Globus pallidus (tissue), 1 donor: Measurements from ENCODE around the gene PSMC6.

Source experiments
- DNase-seq: peaks from one replicate; pipeline ENCODE4 v3.0.0-alpha.2; 2015; ENCODE audit warnings: low spot score

The PSMC6 gene

GRCh38 chr14:52706724-52707706 is at the start of gene PSMC6:
Gene PSMC6, plus strand, starts transcription at chr14:52707200. Its CDS starts 20 bp downstream, at chr14:52707220.
- DNase-seq = peak; percentile 93

GRCh38 chr14:52660325-52660724 is 46.7 kb upstream of the PSMC6 start:
- DNase-seq = no peak

DNA sequence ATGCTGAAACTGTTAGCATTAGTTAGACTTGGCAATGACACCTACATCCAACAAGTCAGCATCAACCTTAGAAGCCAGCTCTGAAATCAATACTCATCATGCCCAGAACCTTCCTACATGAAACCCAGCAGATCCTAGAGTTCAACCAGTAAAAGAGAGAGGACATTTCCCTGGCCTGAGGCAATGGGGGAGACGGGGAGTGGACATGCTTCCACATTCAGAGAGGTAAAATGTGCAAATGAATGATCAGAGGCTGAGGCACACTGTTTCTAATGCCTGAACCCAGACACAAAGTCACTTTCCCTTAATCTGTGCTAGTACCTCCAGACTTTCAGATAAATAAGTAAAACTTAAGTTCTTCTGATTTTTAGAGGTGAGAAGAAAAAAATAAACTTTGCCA is 46.2 kb upstream of the PSMC6 start:
- no peak for DNase-seq

DNA sequence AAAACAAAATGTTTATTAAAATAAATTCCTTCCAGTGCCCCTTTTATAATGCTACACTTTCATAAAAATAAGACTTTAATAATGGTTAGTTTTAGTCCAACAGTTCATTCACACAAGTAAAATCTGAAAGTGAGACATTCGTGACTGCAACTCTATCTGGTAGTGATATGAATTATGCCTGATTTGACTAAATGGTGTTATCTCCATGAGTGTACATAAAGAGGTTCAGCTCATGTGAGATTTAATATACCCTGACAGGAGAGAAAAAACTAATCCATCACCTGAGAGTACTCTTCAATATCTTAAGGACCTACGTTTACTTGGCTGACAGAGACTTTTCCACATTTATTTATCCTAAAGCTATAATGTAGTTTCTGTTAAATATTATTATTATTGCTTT is 45.7 kb upstream of the PSMC6 start:
- DNase-seq = no peak

- DNase-seq = no peak
Observed at GRCh38 chr14:52663850-52664249, 43.1 kb upstream of the PSMC6 start.

DNA sequence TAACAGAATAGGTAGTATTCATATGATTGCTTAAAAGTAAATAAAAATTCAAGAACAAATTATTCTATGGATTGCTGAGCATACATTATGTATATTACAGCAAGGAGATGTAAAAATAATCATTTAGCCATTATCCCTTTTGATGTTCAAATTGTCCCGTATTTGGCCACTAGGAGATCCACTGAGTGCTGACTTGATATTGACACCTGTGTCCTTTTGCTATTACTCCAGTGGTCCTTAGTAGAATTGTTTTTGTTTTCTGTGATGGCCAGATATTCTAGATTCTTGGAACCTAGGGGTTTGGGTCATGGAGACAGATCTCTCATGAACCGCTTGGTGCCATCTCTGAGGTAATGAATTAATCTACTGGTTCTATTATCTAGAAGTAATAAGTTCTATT is 28.4 kb upstream of the PSMC6 start:
- no peak for DNase-seq

DNA sequence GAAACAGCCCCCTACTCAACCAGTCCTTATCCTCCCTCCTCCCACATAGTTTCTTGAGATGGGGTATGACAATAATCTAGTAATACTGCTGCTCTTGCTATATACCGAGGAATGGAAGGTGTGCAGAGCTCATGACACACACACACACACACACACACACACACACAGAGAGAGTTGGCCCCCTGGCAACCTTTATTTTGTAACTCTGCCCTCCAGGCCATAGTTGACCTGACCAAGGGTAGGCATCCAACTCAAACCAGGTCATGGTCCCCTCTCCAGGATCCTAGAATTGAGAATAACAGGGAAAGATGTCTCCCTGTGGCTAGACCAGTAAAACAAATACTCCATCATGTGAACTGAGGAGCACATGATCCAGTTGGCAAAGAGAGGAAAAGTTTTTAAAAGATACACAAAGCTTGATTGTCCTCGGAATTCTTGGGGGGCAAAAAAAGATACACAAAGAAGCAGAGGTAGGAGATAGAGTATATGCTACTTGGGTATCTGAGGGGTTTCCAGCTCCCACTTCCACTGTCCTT is 22.9 kb upstream of the PSMC6 start:
- DNase-seq = no peak

DNA sequence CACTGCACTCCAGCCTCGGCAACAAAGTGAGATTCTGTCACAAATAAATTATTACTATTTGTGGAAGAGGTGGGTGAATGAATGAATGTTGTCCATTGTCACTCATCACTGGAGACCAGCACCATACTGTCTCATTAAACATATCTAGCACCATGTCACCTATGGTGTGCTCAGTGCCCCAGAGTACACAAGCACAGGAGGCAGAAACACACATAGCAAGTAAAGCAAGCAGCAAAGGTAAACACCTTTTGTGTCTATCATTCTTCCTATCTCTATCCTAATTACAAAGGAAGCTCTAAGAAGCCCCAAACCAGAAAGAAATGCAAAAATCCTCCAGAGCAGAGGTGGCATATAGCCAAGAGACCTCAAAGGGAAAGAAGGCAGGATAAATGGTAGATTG is 20.8 kb upstream of the PSMC6 start:
- DNase-seq = no peak

- no peak for DNase-seq
Observed at GRCh38 chr14:52690983-52691760, 15.8 kb upstream of the PSMC6 start.

- DNase-seq = no peak
Observed at GRCh38 chr14:52692248-52692962, 14.6 kb upstream of the PSMC6 start.

GRCh38 chr14:52693036-52693435 is 14.0 kb upstream of the PSMC6 start:
- DNase-seq = no peak

- DNase-seq = no peak
Observed at GRCh38 chr14:52693532-52693931, 13.5 kb upstream of the PSMC6 start.

- peak; percentile 27 for DNase-seq
Observed at GRCh38 chr14:52694761-52695480, 12.1 kb upstream of the PSMC6 start.

GRCh38 chr14:52695481-52696091 is 11.4 kb upstream of the PSMC6 start, which contains the start of gene ERO1A:
Gene ERO1A, minus strand, starts transcription at chr14:52695558. Its CDS starts 77 bp downstream, at chr14:52695481.
- DNase-seq = peak; percentile 62

DNA sequence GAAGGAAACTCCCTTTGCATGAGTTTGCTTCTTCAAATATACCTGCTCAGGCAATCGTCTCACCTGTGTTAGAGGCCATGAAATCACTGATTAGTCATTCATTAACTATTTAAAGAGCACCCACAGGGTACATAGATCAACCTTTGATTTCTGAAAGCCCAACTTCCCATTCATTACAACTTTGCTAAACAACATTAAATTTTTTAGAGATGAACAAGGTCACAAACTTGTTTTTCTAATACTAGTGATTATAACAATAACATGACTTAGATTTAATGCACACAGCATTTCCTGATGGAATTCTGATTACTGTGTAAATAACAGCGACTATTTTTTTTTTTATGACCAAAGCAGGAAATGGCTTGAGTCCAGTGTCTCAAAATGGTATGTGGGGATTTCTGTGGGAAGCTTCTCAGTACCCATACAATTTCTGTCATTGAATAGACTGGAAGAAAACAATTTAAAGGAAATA is 6.3 kb upstream of the PSMC6 start:
- no peak for DNase-seq

- no peak for DNase-seq
Observed at GRCh38 chr14:52701223-52701622, 5.8 kb upstream of the PSMC6 start.

GRCh38 chr14:52703225-52703624 is 3.8 kb upstream of the PSMC6 start:
- DNase-seq = no peak

GRCh38 chr14:52703664-52704063 is 3.3 kb upstream of the PSMC6 start:
- no peak for DNase-seq

- peak; percentile 7 for DNase-seq
Observed at GRCh38 chr14:52706286-52706685, 714 bp upstream of the PSMC6 start.

DNA sequence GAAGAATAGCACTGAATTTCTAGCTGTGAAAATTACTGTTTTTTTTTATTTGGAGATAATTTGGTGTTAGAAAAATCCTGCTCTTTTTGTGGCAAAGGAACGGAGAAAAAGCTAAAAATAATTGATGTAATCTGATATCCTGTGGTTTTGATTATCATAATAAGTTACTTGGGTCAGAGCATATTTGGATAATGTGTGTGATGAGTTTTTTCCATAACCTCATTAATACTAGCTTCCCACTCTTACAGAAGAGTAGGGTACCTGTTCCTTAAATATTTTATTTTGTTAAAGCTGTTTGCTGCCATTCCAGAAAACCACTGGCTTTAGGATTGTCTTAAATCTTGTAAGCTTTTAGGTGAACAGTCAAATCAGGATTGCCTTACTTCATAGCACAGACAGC is 4.7 kb downstream of the PSMC6 start:
- no peak for DNase-seq

DNA sequence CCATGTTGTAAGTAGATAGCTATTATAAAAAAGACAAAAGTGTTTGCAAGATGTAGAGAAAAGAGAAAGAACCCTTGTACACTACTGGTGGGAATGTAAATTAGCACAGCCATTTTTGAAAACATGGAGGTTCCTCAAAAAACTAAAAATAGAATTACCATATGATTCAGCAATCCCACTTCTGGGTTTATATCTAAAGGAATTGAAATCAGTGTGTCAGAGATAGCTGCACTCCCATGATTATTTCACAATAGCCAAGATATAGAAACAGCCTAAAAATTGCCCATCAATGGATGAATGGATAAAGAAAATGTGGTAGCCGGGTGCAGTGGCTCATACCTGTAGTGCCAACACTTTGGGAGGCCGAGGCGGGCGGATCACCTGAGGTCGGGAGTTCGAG is 9.2 kb downstream of the PSMC6 start:
- no peak for DNase-seq
